Endothelial cell of umbilical vein (primary cell): ENCODE results near the gene MC1R. TPM values are rescaled to one million over a fixed set of nuclear protein-coding genes. Genes with fewer than 3 reads are reported as not detected.
"Not testable (repeated sequence)": the region's sequence is repeated elsewhere in the genome, so short reads cannot be mapped to it uniquely, and the experiment has no call there.

Experiments used
- BruUV-seq: library from RNA; stranded (reverse); fragments of 400-500 nt; replicated peaks from 2 replicates; lab custom pipeline; 2021; lab: Mats Ljungman, UMichigan
- CTCF ChIA-PET: fragments of 300-600, 350-600 bp; sonication (Branson Sonifier 250); formaldehyde crosslinking; loops from one replicate; lab custom pipeline; 2021; ENCODE audit warnings: antibody characterized with exemption, inconsistent platforms; lab: Charles Lee
- POLR2A ChIA-PET: fragments of 300-600, 350-600 bp; sonication (Branson Sonifier 250); formaldehyde crosslinking; loops from one replicate; lab custom pipeline; 2021; ENCODE audit warnings: antibody characterized with exemption, inconsistent platforms; lab: Charles Lee
- DNase-seq: peaks from one replicate; pipeline ENCODE4 v3.0.0-alpha.2; 2011; ENCODE audit warnings: low read depth, low spot score
- FAIRE-seq: peaks from 2 replicates; lab custom pipeline; 2011; peaks lifted over from hg19 to GRCh38; lab: Jason Lieb, UNC
- H2AFZ ChIP-seq: 2 replicates; pipeline ENCODE4 v1.6.0; 2012; ENCODE audit warnings: low read depth, low read length, control low read depth, inconsistent platforms
- H3K27ac ChIP-seq: 2 replicates; pipeline ENCODE4 v1.5.1; 2011; ENCODE audit warnings: low read depth, mild to moderate bottlenecking, control low read depth, low read length, moderate library complexity; ENCODE audit not compliant: insufficient read depth
- H3K27me3 ChIP-seq, 2 experiments: 2 replicates each; pipeline versions ENCODE4 v1.6.0 to v1.6.1; 2011; ENCODE audit warnings: low read length in 2 of 2, mixed read lengths in 1 of 2; ENCODE audit not compliant: control insufficient read depth in 2 of 2, insufficient read depth in 2 of 2
- H3K36me3 ChIP-seq, 2 experiments: 2 replicates in 1 of 2; 3 replicates in 1 of 2; pipeline ENCODE4 v1.5.1; 2011; ENCODE audit warnings: low read length in 2 of 2, mild to moderate bottlenecking in 1 of 2, moderate library complexity in 1 of 2; ENCODE audit not compliant: control insufficient read depth in 2 of 2, insufficient read depth in 2 of 2; ENCODE audit errors: extremely low read depth in 1 of 2
- H3K4me1 ChIP-seq: 3 replicates; pipeline ENCODE4 v1.5.1; 2011; ENCODE audit warnings: mild to moderate bottlenecking, low read length; ENCODE audit not compliant: control insufficient read depth, insufficient read depth; ENCODE audit errors: extremely low read depth
- H3K4me2 ChIP-seq: 2 replicates; pipeline ENCODE4 v1.6.1; 2011; ENCODE audit warnings: low read length, control low read depth, mixed read lengths; ENCODE audit not compliant: insufficient read depth
- H3K4me3 ChIP-seq, 3 experiments: fragments of 200-600 bp in 1 of 3; sonication (generic), shearing (Covaris generic) in 1 of 3; replicated peaks in 1 of 3; 2 replicates each; pipeline ENCODE4 v1.5.1; 2011 to 2016; ENCODE audit warnings: control low read depth in 3 of 3, low read length in 3 of 3, mild to moderate bottlenecking in 2 of 3, inconsistent platforms in 1 of 3, low read depth in 1 of 3, moderate library complexity in 1 of 3; ENCODE audit not compliant: insufficient read depth in 1 of 3
- H3K79me2 ChIP-seq: 2 replicates; pipeline ENCODE4 v1.6.0; 2012; ENCODE audit warnings: low read length, inconsistent platforms; ENCODE audit not compliant: control insufficient read depth, insufficient read depth
- H3K9ac ChIP-seq: replicated peaks from 2 replicates; pipeline ENCODE3; 2011; ENCODE audit warnings: low read length, control low read depth; ENCODE audit not compliant: insufficient read depth; ENCODE audit errors: extremely low read depth
- H3K9me1 ChIP-seq: replicated peaks from 3 replicates; pipeline ENCODE4 v1.6.0; 2011; ENCODE audit warnings: mild to moderate bottlenecking, low read length; ENCODE audit not compliant: control insufficient read depth, insufficient read depth; ENCODE audit errors: extremely low read depth
- H3K9me3 ChIP-seq: replicated peaks from 2 replicates; pipeline ENCODE4 v1.5.1; 2012; ENCODE audit warnings: low read length, inconsistent platforms; ENCODE audit not compliant: control insufficient read depth, insufficient read depth
- H4K20me1 ChIP-seq: replicated peaks from 2 replicates; pipeline ENCODE3; 2011; ENCODE audit warnings: mild to moderate bottlenecking, low read length; ENCODE audit not compliant: control insufficient read depth, insufficient read depth; ENCODE audit errors: extremely low read depth
- FOS ChIP-seq: IDR thresholded peaks from 2 replicates; pipeline ENCODE4 v1.6.1; 2011; ENCODE audit warnings: mild to moderate bottlenecking, low read length, moderate library complexity, borderline replicate concordance; ENCODE audit not compliant: insufficient read depth
- JUN ChIP-seq: IDR thresholded peaks from 2 replicates; pipeline ENCODE4 v1.6.1; 2011; ENCODE audit warnings: borderline replicate concordance, low read depth; ENCODE audit not compliant: insufficient read length, insufficient read depth
- POLR2AphosphoS5 ChIP-seq: IDR thresholded peaks from 2 replicates; pipeline ENCODE4 v1.6.1; 2012; ENCODE audit warnings: low read depth, mild to moderate bottlenecking, control low read depth, low read length, moderate library complexity; ENCODE audit not compliant: insufficient read depth
- dilution Hi-C: fragments of 300-500 bp; cut with MboI; formaldehyde crosslinking; loops from one replicate; pipeline ENCODE4 v1.15.0; 2019; ENCODE audit warnings: low sequenced_read_pairs; ENCODE audit not compliant: extremely low pct_ligation_motif_present
- intact Hi-C: fragments of 100-400 bp; cut with micrococcal nuclease; formaldehyde crosslinking; loops from one replicate; pipeline ENCODE4 v1.10.0; 2022
- polyA plus RNA-seq, 4 experiments: library from polyadenylated mRNA; depleted of rRNA in 3 of 4; stranded (reverse) in 3 of 4; unstranded in 1 of 4; fragments of >200 nt; gene quantifications; 2 replicates each; pipeline versions ENCODE4 v1.2.1 to v1.2.3, GENCODE V29; 2011 to 2012; ENCODE audit warnings: missing spikeins in 1 of 4
- total RNA-seq: library from RNA; stranded (reverse); gene quantifications from 2 replicates; pipeline ENCODE4 v1.2.3, GENCODE V29; 2021

MC1R gene
- total and polyA plus RNA-seq, 2 donors (not counting 3 experiments of a cell fraction or from before 2014, with no cell fraction given): 4.0 to 4.9 TPM

DNA sequence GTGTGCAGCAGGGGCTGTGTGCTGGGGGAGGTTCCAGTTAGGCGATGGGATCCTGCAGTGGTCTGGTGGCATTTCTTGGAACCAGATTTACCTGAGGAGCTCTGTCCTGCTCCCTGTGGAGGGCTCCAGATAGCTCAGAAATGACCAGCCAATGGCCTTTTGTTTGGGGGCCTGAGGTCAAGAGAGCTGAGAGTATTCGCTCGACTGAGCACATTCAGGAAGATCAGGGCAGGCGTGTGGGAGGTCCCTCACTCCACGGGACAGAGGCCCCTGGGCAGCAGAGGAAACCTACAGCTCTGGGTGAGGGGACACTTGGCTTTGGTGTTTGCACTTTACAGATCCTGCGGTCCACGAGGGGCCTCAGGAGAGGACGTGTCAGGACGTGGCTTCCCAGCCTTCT lies 48.1 kb downstream of the MC1R start:
- DNase-seq (no peak), FAIRE-seq (no peak)
- dilution Hi-C loops: no loop called here
- Histone ChIP-seq H3K4me3 (no peak overlapping the region), H3K27me3 (no peaks in the 10 kb centered on the region), H2AFZ (no peak overlapping the region), H3K9me1 (no peaks in the 10 kb centered on the region), H4K20me1 (no peaks in the 10 kb centered on the region), H3K79me2 (peaks cover 14% of the 10 kb centered on the region), H3K9ac (no peak overlapping the region), H3K4me1 (peaks cover 8% of the 10 kb centered on the region), H3K36me3 (peaks cover 5 to 13% of the 10 kb centered on the region in 2 experiments), H3K9me3 (no peaks in the 10 kb centered on the region), H3K4me2 (no peak overlapping the region), H3K27ac (no peak overlapping the region)
- ChIA-PET CTCF (no interaction called here), POLR2A (no interaction called here)
- TF ChIP-seq POLR2AphosphoS5 (no peak), FOS (no peak), JUN (no peak)
- intact Hi-C loops: no loop called here
- BruUV-seq: no TSS peak

DNA sequence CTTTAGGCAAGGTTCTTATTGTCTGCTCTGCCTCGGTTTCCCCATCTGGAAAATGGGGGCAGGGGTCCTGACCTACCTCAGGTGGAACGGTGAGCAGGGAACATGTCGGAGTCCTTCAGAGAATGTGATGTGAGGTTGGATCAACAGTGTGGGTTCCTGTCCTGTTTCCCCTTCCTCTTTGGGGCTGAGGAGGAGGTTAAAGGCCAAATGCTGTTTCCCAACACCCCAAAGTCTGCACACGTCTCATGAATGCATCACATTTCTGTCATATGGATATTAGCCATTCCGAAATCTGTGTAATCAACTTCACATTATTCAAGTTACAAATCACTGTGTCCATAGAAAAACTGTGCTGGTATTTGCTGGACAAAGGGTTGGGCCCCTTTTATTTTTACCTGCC lies 48.8 kb downstream of the MC1R start:
- POLR2A ChIA-PET: not testable (repeated sequence)

More for the DNA sequence above, 48.8 kb downstream of the MC1R start:
- intact Hi-C loops, dilution Hi-C loops, H3K9ac ChIP-seq, DNase-seq, H3K9me3 ChIP-seq, FAIRE-seq, CTCF ChIA-PET, H3K27me3 ChIP-seq, H2AFZ ChIP-seq, H3K4me2 ChIP-seq, H3K27ac ChIP-seq, H3K4me3 ChIP-seq, H4K20me1 ChIP-seq, H3K9me1 ChIP-seq: not testable (repeated sequence)
- Histone ChIP-seq H3K36me3 (peaks cover 5 to 13% of the 10 kb centered on the region in 2 experiments), H3K79me2 (peaks cover 14% of the 10 kb centered on the region), H3K4me1 (peaks cover 12% of the 10 kb centered on the region)
- TSS peak; percentile 0 for BruUV-seq
